GM19023 (cell line): ENCODE results near the gene IFI44L.

Source experiments
- ATAC-seq: cut with Tn5 transposase; IDR thresholded peaks from one replicate; pipeline ENCODE4 v1.9.1; 2021; ENCODE audit warnings: mild to moderate bottlenecking, moderate library complexity; ENCODE audit not compliant: unreplicated experiment

IFI44L gene

DNA sequence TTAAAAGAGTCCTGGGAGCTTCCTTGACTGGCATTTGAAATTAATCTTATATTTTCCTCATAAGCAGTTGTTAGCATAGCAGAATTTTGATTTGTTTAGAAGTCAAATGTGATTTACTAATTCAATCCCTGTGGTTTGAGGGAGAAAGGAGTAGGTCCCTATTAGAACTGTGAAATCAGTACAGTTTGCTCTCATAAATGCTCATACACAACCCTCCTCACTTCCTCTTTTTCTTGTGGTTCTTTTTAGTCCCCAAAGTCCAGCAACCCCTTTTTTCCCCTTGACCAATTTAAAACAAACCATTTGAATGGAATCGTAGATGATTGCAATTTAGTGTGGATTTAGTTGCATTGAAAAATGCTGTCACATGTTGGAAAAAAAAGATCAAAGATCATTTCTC, 20.2 kb downstream of the IFI44L start:
- ATAC-seq: no peak

DNA sequence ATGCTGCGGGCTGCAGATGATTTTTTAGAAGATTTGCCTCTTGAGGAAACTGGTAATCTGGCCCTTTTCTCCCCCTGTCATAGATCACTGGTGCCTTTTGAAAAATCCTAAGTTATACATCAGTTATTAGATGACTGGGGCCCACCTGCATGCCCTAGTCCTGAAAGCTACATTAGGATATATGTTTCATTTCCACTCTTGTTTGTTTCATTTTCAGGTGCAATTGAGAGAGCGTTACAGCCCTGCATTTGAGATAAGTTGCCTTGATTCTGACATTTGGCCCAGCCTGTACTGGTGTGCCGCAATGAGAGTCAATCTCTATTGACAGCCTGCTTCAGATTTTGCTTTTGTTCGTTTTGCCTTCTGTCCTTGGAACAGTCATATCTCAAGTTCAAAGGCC, 21.3 kb downstream of the IFI44L start:
- no peak for ATAC-seq

DNA sequence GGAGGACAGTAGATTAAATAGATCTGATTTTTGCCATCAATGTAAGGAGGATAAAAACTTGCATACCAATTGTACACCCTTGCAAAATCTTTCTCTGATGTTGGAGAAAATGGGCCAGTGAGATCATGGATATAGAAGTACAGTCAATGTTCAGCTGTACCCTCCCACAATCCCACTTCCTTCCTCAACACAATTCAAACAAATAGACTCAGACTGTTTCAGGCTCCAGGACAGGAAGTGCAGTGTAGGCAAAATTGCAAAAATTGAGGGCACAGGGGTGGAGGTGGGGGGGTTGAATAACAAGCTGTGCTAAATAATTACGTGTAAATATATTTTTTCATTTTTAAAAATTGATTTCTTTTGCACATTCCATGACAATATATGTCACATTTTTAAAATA, 25.5 kb downstream of the IFI44L start:
- ATAC-seq: no peak

DNA sequence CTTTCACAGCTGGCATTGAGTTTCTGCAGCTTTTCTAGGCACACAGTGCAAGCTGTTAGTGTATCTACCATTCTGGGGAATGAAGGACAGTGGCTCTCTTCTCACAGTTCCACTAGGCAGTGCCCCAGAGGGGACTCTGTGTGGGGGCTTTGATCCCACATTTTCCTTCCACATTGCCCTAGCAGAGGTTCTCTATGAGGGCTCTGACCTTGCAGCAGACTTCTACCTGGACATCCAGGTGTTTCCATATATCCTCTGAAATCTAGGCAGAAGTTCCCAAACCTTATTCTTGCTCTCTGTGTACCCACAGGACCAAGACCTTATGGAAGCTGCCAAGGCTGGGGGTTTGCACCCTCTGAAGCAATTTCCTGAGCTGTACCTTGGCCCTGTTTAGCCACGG, 27.0 kb downstream of the IFI44L start:
- ATAC-seq: no peak

DNA sequence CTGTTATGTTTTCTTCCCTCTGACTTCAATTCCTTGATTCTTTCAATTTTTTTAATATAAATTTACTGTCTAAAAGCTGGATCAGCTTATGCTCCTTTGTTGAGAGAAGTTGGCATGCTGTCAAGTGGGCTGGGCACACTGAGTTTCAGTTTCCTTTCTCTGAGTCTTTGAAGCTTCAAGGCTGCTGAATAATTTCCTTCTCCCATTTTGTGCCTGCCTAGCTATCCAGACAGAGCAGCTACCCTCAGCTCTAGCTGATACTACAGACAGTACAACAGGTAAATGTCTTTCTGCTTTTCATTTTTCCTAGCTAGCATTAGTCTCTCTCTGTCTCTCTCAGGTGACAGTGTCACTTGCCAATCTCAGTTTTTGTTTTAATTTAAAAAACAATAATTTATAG, 29.4 kb downstream of the IFI44L start, which contains the start of gene IFI44:
TSS of gene IFI44 (plus strand) at position 204 of the 400 bp plus-strand sequence. CDS start 365 bp downstream, outside the sequence.
- ATAC-seq: peak; percentile 73

DNA sequence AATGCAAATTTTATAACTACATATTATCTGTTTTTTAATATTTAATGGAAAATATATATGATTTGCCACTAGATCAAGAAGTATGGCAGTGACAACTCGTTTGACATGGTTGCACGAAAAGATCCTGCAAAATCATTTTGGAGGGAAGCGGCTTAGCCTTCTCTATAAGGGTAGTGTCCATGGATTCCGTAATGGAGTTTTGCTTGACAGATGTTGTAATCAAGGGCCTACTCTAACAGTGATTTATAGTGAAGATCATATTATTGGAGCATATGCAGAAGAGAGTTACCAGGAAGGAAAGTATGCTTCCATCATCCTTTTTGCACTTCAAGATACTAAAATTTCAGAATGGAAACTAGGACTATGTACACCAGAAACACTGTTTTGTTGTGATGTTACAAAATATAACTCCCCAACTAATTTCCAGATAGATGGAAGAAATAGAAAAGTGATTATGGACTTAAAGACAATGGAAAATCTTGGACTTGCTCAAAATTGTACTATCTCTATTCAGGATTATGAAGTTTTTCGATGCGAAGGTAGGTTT, 29.9 kb downstream of the IFI44L start:
- no peak for ATAC-seq

DNA sequence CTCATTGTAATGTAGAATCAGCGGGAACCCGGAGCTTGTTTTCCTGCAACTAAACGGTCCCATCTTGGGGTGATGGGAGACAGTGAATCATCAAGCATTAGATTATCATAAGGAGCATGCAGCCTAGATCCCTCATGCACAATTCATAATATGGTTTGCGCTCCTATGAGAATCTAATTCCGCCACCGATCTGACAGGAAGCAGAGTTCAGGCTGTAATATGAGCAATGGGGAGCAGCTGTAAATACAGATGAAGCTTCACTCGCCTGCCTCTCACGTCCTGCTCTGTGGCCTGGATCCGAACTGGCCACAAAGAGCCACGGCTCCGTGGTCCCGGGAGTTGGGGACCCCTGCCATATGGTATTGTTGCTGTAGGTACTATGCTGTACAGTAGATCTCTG, 31.0 kb downstream of the IFI44L start:
- ATAC-seq: peak; percentile 34

DNA sequence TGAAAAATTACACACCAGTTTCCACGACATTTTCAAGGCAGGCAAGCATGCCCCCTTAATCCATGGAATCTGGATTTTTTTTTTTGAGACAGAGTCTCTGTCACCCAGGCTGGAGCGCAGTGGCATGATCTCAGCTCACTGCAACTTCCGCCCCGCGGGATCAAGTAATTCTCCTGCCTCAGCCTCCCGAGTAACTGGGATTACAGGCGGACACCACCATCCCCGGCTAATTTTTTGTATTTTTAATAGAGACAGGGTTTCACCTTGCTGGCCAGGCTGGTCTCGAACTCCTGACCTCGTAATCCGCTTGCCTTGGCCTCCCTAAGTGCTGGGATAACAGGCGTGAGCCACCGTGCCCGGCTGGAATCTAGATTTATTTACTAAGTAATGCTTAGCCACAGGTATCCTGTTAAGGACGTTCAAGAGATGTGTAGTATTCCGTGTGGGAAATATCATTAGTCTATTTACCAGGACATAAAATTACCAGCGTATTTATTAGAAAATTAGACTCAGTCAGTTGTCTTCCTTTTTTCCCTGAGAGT, 31.8 kb downstream of the IFI44L start:
- no peak for ATAC-seq

DNA sequence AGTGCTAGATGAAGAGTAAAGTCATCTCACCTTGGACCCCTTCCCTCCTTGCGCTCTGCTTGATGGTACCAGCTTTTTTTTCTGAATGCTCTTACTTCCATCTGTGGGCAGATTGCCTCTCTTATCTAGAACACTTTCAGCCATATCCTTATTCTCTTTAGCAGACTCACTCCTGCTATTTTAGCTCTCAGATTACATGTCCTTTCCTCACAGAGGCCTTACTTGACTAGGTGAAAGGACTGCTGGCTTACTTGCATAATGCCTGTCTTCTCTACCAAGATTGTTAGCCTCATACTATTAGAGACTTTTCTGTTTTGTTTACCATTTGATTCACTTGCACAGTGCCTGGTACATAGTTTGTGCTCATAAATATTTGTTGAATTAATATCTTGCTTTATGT, 38.7 kb downstream of the IFI44L start:
- no peak for ATAC-seq

DNA sequence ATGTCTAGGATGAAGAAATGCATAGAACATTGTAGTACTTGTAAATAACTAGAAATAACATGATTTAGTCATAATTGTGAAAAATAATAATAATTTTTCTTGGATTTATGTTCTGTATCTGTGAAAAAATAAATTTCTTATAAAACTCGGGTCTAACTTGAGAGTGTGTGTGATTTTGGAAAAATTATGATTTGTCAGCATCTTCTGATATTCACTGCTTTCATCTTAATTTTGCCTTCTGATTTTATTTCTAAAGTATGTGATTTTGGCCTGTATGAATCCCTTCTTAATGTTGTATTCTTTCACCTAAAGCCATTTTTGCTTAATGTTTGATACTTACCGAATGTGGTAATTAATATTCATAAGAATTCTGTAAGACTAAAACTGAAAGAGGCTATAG, 43.7 kb downstream of the IFI44L start:
- ATAC-seq: no peak

DNA sequence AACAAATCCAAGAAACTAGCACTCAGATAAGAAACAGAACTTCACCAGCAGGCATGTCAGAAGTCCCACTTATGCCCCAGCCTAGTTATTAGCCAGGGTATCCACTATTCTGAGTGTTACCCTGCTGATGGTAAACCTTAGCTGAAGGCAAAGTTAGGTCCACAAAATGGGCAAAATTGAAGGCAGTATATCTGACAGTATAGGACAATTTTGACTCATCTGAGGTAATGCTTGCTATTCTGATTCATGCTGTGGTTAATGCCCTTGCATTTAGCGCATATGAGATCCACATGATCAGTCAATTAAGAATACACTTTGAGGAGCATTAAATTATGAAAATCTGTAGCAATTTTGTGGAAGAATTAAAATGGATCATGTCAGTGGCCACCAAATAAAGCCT, 44.5 kb downstream of the IFI44L start:
- no peak for ATAC-seq

DNA sequence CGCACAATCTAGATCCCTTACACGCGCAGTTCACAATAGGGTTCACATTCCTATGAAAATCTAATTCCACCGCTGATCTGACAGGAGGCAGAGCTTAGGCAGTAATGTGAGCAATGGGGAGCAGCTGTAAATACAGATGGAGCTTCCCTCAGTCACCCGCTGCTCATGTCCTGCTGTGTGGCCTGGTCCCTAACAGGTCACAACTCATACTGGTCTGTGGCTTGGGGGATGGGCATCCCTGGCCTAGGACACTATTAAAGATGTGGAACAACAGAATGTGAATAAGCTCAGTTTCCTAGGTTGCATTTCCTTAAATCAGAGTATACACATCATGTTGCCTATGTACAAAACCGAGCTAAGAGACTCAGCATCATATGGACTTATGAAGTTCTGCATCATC, 45.6 kb downstream of the IFI44L start:
- ATAC-seq: no peak

DNA sequence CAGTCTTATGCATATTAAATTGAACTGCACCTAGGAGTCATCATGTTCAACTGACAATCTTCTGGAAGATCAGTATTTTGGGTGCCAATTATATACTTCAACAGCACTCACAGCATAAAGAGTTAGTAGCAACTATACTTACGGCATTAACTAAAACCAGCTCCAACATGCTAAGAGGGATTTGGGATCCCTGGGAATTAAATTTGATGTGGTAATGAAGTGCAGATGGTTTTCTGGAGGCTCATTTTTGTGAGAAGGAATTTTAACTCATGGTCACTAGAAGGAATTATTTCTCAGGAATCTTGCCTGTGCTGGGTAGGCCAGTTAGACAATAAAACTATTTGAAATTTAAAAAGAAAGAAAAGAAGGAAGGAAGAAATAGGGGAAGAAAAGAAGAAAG, 47.7 kb downstream of the IFI44L start:
- no peak for ATAC-seq

DNA sequence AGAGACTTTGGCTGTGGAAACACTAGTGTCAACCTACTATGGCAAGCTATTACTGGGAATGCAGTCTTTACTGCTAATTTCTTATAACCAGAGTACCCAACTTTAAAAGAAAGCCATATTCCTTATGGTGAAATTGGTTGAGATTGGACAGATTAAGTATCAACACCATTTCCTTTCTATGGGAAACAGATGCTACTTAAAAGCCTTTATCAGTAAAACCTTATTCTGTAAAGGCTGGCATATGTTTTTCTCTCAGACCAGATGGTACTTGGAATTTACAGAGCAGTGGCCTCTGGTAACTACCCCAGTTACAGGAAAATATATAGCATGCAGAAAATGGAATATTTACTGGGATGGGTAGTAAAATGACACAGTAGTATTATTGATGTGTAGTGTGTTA, 48.2 kb downstream of the IFI44L start:
- ATAC-seq: no peak

DNA sequence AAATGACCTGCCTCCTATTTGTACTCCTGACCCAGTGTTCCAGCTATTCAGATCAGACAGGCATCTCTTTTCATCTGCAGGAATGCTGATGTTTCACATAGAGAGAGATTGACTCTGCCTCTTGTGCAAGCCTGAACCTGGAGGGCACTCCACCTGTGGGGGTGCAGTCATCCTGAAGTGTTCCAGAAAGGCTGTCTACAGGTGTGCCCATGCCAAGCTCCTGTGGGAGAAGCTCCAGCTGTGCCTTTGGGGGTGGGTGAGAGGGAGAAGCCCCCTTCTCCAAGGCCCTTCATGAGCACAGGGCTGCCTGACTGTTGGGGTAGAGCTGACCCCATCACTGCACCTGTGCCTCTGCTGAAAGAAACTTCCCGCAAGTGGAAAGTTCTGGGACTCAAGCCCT, 52.2 kb downstream of the IFI44L start:
- no peak for ATAC-seq

DNA sequence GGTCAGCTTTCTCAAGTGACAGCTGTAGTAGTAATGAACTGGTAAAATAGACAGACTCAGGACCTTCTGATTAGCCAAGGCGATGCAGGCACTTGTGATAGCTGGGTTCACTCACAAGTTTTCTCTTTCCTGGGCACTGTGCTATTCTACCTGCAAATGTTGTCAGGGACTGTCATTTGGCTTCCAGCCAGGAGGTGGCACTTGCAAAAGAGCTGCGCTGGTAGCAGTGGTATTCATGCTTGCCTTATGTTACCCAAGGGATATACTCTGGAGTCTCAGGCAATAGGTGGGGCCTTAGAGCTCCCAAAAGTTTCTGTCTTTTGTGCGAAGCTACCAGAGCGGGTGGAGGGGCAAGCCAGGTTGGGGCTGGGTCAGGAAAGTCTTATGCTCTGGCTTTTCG, 52.9 kb downstream of the IFI44L start:
- no peak for ATAC-seq

DNA sequence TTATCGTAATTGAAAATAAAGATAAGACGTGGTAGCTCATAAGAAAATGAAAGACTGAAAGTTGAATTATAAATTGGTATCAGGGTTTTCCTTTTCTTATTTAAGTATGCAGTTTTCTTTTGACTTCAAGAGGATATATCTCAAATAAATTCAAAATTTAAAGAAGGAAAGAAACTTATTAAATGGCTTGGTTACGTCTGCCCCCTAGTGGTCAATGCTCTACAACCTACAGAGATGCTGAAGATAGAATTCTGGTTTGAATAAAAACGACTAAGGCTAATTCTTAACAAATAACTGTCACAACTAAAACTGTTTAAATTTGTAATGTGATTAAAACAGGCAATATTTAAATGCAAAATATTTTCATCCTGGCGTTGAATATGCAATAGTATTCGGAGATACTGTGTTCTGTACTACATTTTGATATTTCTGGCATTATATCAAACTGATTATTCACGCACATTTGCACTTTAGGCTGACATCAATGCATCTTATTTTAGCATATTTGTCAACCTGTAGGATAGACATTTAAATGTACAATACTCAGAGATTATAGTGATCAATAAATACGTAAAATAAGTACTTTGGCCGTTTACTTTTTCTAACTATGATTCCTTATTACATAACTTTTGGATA, 56.2 kb downstream of the IFI44L start:
- no peak for ATAC-seq

DNA sequence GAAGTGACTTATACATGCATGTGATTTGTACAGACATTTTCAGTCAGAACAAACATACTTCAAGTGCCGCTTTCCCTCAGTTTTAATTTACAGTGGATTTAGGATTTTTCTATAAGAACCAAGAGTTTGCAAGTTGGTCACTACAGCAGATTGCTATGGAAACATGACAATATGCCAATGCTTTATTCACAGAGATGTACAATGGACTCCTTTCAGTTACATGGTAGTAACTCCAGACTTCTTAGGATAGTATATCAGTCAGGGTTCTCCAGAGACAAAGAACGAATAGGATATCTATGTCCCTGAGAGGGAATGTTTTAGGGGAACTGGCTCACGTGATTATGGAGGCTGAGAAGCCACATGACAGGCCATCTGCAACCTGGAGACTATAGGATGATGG, 56.7 kb downstream of the IFI44L start:
- ATAC-seq: no peak

DNA sequence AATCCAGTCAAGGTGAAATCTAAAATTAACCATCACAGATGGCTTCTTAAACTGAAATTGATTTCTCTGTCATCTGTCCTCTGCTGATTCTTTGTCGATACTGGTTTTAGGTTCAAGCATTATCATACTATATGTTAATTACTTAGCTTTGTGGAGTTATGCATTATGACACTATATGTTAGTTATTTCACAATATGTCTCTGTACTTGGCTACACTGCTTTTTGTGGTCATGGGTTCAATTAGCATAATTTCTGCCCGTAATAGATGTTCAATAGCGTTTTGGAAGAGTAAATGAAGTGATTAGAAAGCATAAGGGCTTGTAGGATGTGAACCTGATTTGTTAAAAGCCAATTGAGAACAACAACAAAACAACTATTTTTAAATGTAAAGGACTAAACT, 57.5 kb downstream of the IFI44L start:
- ATAC-seq: no peak

DNA sequence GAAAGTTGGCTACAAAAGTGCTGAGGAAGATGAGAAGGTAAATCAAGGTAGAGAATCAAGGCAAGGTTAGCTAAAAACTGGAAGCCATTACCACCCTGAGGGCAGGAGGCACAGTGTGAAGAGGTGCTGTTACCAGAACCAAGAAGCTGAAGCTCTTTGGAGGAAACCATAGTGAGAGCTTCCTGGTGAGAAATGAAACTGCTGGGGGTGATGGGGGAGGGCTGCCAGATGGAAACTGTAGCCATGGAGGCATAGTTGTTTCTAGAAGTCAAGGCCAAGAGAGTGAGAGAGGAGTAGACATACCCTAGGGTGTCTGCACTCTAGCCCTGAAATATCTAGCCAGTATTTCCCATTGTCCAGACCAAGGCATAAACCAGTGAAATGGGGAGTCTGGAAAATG, 58.1 kb downstream of the IFI44L start:
- peak; percentile 76 for ATAC-seq

DNA sequence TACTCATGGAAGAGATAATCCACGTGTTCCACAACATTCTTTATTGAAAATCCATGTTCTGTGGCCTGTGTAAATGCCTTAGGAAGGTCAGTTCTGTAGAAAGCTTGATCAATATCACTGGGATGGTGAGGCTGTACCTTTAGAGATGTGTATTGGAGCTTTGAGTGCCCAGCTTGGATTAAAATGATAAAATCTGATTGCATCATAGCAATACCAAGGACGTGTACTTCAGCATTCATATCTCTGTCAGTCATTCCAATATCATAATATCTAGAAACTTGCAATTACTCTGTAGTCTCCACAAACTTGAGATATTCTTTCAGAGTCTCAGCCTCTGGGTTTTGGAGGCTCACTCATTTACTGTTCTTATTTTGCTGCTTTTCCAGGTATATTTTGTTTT, 61.0 kb downstream of the IFI44L start:
- ATAC-seq: no peak

DNA sequence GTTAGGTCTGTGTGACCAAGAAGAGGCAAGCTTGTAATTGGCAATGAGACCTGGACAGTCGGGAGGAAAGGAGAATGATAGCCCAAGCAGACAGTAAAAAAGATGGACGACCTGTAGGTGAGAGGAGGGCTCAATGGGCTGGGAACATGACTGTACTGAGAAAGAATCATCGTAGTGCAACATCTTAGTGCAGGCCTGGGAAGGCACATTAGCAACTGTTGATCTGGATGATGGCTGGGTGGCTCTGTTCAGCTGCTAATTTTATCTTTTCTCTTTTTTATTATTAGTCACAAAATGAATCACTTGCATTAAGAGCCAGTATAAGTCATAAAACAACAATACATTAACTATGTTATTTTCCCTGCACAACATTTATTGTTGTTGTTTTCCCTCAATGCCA, 62.2 kb downstream of the IFI44L start:
- no peak for ATAC-seq

DNA sequence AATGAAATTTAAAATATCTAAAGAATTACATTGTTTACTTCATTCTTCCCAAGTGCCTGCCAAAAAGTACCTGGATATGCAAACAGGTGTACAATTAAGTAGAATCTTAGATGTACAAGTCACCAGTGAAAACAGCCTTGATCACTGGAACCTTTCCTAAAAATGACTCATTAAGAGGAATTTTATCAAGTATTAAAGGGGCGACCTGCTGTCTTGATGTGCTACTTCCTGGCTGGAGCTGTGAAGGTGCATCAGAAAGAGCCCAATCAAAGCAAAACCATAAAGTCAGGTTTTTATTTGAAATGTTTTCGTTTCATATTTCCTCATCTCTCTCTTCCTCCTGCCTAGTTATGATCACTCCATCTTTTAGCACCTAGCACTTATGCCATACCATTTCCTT, 62.8 kb downstream of the IFI44L start:
- no peak for ATAC-seq
